H7 (cell line): ENCODE data around the gene B4GALT4. TPM values are rescaled to one million over a fixed set of nuclear protein-coding genes. Genes with fewer than 3 reads are reported as not detected.

Source experiments
- DNase-seq: peaks from one replicate; pipeline ENCODE4 v3.0.0; 2012
- H3K27me3 ChIP-seq: 2 replicates; pipeline ENCODE4 v1.6.0; 2011; ENCODE audit warnings: mild to moderate bottlenecking, low read length; ENCODE audit not compliant: control insufficient read depth, insufficient read depth
- H3K36me3 ChIP-seq: replicated peaks from 2 replicates; pipeline ENCODE4 v1.5.1; 2011; ENCODE audit warnings: low read length; ENCODE audit not compliant: control insufficient read depth, insufficient read depth
- H3K4me3 ChIP-seq: 2 replicates; pipeline ENCODE4 v1.5.1; 2011; ENCODE audit warnings: low read depth, mild to moderate bottlenecking, control low read depth, low read length, moderate library complexity; ENCODE audit not compliant: insufficient read depth
- total RNA-seq: library from RNA; depleted of rRNA; stranded (reverse); fragments of >200 nt; shearing (Covaris generic); gene quantifications from 2 replicates; pipeline ENCODE4 v1.2.3, GENCODE V29; 2014

B4GALT4 gene
- total RNA-seq, 1 experiment from 2014 or later = 34.1 TPM

DNA sequence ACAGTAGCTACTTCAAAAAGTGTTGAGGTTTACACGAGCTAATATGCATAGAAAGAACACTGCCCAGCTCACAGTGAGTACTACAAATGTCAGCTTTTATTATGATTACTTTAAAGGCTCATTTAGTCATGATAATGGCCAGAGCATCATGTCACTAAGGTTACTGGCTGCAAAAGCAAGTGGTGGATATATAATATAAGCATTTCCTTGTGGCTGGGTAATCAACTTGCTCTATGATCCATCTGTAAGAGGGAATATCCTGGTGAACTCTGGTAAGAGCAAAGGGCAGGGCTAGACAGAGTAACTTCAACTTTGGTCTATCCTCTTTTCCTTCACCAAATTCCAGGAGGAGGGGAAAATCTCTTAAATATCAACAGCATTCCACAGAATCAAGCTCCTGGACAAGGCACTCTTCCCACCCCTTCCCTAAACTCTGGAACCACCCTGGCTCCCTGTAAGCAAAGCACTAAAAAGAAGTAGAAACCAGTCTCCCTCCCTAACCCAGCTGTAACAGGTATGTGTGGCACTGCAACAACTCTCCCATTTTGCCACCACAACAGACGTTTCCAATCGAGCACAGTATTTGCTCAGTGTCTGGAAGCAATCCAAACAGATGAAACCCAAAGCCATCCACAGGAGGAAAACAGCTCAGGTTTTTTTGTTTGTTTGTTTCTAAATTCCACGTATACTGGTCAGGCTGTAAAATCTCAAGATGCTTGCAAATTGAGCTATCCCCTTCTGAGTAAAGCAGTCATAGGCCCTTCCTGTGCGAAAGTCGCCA is 13.4 kb downstream of the B4GALT4 start:
- no peak for DNase-seq
- Histone ChIP-seq H3K36me3 (peaks cover 29% of the 10 kb centered on the region), H3K4me3 (no peak overlapping the region), H3K27me3 (no peaks in the 10 kb centered on the region)

DNA sequence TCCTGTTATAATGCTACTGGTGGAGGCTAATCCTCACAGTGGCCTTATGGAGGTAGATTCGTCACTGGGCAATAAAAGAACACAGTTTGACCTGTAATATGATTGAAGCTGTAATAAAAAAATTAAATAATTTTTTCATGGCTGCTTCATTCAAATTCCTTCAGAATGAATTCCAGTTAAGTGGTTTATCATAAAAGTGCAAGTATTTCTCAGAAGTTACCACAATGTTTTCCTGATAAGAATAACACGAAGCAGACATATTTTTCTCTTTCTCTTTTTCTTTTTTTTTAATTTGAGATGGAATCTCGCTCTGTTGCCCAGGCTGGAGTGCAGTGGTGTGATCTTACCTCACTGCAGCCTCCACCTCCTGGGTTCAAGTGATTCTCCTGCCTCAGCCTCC is 15.6 kb downstream of the B4GALT4 start:
- DNase-seq = no peak
- Histone ChIP-seq H3K36me3 (peaks cover 27% of the 10 kb centered on the region), H3K27me3 (no peaks in the 10 kb centered on the region), H3K4me3 (no peak overlapping the region)

DNA sequence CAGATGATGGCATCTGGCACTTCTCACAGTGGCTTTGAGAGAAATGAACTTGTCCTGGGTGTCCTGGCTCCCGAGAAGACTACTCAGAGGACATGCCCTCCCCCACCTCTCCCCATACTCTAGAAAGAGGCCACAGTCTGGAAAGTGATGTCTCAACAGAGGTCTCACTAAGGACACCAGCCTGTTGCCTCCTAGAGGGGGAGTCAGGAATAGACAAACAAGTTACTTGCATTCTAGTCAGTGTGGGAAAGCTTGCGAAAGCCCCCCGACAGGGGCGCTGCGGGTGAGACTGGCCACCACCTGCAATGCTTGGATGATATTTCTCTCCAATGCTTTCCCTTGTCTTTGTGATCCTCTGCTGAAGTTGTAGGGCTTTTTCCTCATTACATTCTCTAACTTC is 17.2 kb downstream of the B4GALT4 start:
- Histone ChIP-seq H3K27me3 (no peaks in the 10 kb centered on the region), H3K36me3 (peaks cover 25% of the 10 kb centered on the region), H3K4me3 (no peak overlapping the region)
- no peak for DNase-seq

DNA sequence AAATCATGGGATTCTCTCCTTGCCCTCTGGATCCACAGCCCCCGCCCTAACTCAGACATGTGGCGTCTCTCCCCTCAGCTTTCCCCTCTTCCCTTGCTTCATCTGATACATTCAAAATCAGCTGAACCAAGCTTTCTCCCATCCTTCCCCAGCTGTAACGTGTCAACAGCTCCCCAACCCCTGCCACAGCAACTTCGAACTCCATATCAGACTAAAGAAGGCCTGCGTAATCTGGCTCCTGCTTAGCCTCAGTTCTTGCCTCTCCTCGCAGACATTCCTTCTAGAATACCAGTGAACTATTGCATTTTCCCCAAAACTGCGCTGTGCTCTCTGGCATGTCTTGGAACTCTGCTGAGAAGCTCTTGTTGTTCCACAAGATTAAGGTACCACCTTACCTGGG is 18.3 kb downstream of the B4GALT4 start:
- no peak for DNase-seq
- Histone ChIP-seq H3K4me3 (no peak overlapping the region), H3K27me3 (no peaks in the 10 kb centered on the region), H3K36me3 (peaks cover 30% of the 10 kb centered on the region)

DNA sequence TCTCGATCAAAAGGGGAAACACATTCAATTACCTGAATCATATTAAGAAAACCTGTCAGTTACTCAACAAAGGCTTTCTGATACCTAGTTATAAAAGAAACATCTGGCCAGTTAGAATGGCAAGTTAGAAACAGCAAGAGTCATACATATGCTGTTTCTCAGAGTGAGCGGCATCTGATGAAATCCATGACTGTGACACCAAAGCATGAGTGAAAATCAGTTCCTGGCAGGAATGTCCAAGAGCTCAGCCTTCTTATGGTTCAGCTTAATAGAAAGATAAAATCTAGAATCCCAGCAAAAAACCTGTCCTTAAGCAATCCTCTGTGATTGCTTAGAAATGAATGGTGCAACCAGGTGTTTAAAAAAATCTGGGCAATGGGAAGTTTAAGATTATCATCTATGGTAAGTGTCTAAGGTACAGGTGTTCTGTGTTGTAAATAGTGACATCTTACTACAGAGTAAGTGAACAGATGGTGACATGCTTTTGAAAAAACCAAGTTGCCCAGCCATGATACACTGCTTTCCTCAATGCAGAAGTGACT is 18.8 kb downstream of the B4GALT4 start:
- no peaks in the 10 kb centered on the region for H3K27me3 ChIP-seq
- no peak for DNase-seq
- no peak overlapping the region for H3K4me3 ChIP-seq
- H3K36me3 ChIP-seq = peaks cover 26% of the 10 kb centered on the region

DNA sequence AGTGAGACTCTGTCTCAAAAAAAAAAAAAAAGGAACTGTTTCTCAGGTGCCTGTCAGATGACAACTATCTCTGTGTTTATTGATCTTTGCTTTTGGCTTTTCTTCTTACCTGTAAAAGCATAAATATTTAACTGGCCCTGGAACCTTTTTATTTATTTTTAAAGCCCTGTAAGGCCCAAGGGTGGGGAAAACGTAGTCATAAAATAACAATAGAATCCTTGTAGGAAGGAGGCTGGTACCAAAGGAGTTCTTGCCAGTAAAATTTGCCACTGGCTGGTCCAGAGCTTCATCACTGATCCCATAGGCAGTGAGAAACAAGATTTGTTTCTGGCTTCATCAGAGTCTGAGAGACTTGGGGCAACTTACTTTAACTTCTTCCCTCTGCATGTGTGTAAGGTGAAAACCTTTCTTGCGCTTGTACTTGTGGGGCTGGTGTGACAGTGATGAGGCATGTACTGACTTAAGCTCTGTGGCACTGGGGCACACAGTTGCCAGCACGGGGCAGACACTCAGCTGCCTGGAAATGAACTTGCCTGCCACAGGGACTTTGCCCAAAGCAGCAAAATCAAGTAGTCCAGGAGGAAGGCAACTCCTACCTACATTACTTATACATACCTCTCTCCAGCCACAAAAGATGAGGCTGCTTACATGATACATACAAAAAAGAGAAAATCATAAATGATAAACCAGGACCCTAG is 19.6 kb downstream of the B4GALT4 start:
- Histone ChIP-seq H3K27me3 (no peaks in the 10 kb centered on the region), H3K36me3 (peaks cover 26% of the 10 kb centered on the region), H3K4me3 (no peak overlapping the region)
- no peak for DNase-seq

DNA sequence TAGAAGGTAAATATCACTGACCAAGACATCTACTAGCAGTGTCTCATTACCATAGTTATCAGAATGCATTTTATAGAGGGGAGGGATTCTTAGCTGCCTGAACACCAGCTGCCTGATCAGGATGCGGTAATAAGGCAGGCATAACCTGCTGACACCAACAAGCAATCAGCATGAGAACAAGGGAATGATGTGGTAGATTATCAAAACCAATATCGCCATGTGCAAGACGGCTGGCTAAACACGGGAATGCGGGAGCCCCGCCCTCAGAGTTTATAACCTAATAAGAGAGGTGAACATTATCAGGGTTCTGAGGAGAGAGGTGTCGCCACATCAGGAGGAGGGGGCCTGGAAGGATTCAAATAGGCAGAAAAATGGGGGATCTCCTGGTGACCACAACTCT is 20.5 kb downstream of the B4GALT4 start:
- no peak for DNase-seq
- H3K4me3 ChIP-seq = no peak overlapping the region
- peaks cover 31% of the 10 kb centered on the region for H3K36me3 ChIP-seq
- H3K27me3 ChIP-seq = no peaks in the 10 kb centered on the region

DNA sequence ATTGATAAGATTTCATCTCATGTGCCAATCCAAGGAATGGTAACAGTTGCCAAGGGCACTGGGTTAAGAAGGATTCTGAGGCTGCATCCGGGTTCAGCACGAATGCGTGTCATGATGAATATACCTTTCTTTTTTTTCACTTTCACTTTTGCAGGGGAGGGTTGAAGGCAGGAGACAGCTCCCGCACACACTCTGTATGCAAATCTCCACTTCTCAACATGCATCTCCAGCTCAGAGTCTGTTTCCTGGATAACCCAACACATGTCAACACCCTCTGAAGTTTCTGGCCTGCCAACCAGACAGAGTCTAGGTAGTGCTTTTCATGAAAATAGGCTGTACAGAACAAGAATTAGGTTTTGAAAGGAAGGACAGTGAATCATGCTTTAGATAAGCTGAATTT is 21.6 kb downstream of the B4GALT4 start:
- DNase-seq = no peak
- peaks cover 32% of the 10 kb centered on the region for H3K36me3 ChIP-seq
- H3K4me3 ChIP-seq = no peak overlapping the region
- no peaks in the 10 kb centered on the region for H3K27me3 ChIP-seq

DNA sequence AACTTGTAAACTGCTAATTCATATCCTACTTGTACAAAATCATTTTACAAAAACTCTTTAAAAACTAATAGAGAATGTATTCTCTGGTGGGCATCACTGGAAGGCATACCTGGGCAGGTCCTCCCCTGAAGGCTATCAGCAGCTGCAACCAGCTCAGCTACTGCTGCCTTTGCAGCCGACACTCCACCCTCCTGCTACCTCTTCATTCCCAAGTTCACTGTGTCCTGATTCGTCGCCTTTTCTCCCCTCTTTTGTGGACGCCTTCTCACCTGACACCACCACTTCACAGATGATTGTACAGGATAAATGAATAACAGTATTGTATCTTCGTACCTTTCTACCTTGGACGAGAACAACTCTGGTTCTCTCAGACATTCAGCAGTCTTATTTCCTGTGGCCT is 28.9 kb downstream of the B4GALT4 start:
- no peak for DNase-seq

DNA sequence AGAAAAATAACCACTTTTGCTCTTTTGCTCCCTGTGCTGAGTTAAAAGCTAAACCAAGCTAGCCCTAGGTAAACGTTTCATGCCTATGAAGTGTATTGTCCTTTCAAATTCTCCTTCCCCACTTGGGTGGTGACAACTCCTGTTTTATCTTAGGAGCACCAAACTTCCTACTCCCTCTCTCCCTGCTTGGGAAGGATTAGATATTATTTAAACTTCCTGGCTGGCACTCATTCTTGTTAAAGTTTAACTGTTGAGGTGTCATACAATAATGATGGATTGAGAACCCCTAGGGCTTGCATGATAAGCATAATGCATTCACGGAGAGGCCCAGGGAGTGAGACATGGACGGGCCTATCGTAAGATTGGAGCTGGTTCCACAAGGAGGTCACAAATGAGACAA is 29.5 kb downstream of the B4GALT4 start:
- no peaks in the 10 kb centered on the region for H3K27me3 ChIP-seq
- H3K4me3 ChIP-seq = no peak overlapping the region
- peaks cover 8% of the 10 kb centered on the region for H3K36me3 ChIP-seq
- no peak for DNase-seq

More for the DNA sequence above, 28.9 kb downstream of the B4GALT4 start:
- H3K27me3 ChIP-seq = no peaks in the 10 kb centered on the region
- H3K4me3 ChIP-seq = no peak overlapping the region
- H3K36me3 ChIP-seq = peaks cover 8% of the 10 kb centered on the region

DNA sequence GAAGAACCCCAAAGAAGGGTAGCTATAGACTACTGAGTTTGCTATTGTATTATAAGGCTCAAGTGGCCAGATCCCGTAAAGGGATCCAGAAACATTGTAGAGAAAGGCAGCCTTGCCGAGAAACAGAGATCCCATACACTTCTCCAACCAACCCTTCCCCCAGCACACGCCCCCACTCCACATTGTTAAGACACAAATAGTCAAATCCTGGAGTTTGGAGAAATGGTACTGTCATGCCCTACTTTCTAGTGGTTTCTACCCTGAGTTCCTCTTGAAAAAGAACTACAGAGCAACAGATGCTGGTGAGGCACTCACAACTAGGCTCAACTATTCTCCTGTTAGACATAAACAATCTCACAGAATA is 33.2 kb downstream of the B4GALT4 start:
- DNase-seq = no peak
- Histone ChIP-seq H3K27me3 (no peaks in the 10 kb centered on the region), H3K4me3 (no peak overlapping the region), H3K36me3 (no peaks in the 10 kb centered on the region; the same call in 1 of the 2 replicates)

DNA sequence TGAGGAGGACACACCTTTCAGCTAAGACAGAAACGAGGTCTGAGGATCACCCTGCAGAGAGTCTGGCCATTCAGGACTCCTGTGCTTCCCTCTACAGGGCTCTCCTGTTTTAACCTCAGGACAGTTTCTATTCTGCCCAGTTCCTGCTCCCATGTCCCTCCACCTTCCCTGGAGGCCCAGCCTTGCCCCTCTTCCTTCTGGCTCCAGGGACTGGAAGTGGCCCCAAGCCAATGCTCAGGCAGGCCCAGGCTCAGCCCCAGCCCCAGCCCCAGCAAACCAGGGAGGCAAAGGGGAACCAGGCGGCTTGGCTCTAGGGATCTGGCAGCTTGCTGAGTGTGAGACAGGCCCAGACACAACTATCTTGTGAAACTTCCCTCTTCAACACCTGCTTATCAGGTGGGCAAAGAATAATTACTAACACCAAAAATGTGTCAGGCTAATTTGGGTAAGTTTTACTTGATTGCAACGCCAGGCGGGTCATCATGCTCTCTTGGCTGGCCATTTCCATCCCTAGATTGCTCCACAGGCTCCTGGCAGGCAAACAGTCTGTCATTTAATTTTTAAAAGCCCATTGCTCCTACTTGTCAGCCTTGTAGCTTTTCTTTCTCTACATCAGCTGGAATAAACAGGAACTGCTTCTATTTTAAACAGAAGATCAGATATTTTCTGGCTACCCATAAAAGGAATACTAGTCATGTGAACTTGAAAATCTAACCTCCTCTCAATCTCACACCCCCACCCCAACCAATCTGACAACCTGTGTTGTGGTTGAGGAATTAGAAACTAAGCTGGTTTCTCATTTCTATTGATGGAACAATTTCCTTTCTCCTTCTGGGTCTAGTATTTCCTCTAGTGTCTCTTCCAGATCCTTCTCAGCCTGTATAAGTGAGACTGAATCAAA is 33.8 kb downstream of the B4GALT4 start:
- H3K36me3 ChIP-seq = no peaks in the 10 kb centered on the region
- peak; percentile 63 for DNase-seq
- H3K4me3 ChIP-seq = no peak overlapping the region
- H3K27me3 ChIP-seq = no peaks in the 10 kb centered on the region

DNA sequence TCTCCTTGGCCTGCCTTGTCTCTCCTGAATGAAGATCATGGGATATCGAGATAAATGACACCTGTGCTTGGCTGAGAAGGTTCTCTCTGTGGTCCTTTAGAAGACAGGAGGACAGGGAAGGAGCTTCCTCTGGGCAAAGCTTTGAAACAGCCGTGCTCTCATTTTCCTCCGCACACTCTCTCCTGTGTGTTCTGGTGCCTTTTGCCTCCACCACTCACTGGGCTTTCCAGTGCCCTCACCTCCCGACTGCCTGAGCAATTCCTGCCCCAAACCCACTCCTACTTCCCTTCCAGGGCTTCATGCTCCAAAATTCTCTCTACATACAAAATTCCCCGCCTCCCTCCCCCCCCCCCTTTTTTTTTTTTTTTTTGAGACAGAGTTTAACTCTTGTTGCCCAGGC is 35.0 kb downstream of the B4GALT4 start:
- H3K27me3 ChIP-seq = no peaks in the 10 kb centered on the region
- peak; percentile 23 for DNase-seq

DNA sequence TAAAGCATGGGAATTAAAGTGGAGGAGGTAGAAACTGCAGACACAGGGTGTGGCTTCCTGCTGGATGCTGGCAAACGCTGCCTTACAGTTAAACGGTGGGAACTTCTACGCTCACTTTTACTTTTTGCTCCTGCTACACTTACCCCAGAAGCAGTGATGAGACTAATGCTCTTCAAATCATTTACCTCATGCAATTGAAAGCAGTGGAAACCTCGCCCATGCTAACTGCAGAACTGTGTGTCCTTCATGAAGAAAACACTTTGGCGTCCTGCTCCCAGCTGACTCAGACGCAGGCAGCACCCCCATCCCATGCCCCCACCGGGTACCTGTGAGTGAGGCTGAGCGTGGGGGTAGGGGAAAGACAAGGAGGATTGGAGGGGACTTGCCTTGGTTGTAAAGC is 35.5 kb downstream of the B4GALT4 start:
- no peak for DNase-seq
- Histone ChIP-seq H3K36me3 (no peaks in the 10 kb centered on the region), H3K27me3 (no peaks in the 10 kb centered on the region), H3K4me3 (no peak overlapping the region)

More for the DNA sequence above, 35.0 kb downstream of the B4GALT4 start:
- Histone ChIP-seq H3K36me3 (no peaks in the 10 kb centered on the region), H3K4me3 (no peak overlapping the region)
